ENCODE measurements around the gene CES4A. TPM values are rescaled to one million over a fixed set of nuclear protein-coding genes. Genes with fewer than 3 reads are reported as not detected.

Gene CES4A
- total and polyA plus RNA-seq, 7 donors, result 2.3 to 7.5 (median 4.1) TPM

DNA sequence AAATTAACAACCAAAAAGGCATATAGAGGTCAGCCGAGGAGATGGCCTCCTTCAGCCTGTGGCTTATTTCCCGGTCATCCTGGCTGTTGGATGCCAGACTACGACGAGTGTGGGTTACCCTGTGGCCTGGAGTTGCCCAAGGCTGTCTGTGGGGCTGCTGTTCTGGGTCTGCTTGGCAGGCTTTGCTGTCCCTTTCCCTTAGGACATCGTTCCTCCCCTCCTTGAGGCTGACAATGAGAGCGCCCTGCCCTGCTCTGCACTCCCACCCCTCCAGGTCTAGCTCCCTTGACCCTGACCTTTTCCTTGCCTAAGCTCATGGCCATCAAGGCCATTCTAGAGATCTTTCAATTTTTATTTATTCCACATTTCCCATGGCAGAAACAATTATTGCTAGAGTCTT, 38.7 kb downstream of the CES4A start:
- H3K27ac ChIP-seq, result no peak overlapping the region
- no peaks in the 10 kb centered on the region for H3K9me3 ChIP-seq
- no peaks in the 10 kb centered on the region for H3K27me3 ChIP-seq
- no peaks in the 10 kb centered on the region for H3K36me3 ChIP-seq
- H3K4me1 ChIP-seq, result peaks cover 0 to 26% (median 23%) of the 10 kb centered on the region in 4 donors
- TF ChIP-seq POLR2A (IDR thresholded peaks at IDR 0.05) (no peak), POLR2AphosphoS5 (IDR thresholded peaks at IDR 0.05) (no peak), EP300 (IDR thresholded peaks at IDR 0.05) (no peak)
- TF ChIP-seq, protein P1, sequence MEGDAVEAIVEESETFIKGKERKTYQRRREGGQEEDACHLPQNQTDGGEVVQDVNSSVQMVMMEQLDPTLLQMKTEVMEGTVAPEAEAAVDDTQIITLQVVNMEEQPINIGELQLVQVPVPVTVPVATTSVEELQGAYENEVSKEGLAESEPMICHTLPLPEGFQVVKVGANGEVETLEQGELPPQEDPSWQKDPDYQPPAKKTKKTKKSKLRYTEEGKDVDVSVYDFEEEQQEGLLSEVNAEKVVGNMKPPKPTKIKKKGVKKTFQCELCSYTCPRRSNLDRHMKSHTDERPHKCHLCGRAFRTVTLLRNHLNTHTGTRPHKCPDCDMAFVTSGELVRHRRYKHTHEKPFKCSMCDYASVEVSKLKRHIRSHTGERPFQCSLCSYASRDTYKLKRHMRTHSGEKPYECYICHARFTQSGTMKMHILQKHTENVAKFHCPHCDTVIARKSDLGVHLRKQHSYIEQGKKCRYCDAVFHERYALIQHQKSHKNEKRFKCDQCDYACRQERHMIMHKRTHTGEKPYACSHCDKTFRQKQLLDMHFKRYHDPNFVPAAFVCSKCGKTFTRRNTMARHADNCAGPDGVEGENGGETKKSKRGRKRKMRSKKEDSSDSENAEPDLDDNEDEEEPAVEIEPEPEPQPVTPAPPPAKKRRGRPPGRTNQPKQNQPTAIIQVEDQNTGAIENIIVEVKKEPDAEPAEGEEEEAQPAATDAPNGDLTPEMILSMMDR (IDR thresholded peaks at IDR 0.05), result no peak
- intact Hi-C loops (cut with DNase I), result no loop called here
- 93 to 95% methylated on average over 6 of the region's 6 CpGs for WGBS, 2 donors
- no peak overlapping the region for H3K4me3 ChIP-seq
- DNase-seq, result peak; percentile 41

DNA sequence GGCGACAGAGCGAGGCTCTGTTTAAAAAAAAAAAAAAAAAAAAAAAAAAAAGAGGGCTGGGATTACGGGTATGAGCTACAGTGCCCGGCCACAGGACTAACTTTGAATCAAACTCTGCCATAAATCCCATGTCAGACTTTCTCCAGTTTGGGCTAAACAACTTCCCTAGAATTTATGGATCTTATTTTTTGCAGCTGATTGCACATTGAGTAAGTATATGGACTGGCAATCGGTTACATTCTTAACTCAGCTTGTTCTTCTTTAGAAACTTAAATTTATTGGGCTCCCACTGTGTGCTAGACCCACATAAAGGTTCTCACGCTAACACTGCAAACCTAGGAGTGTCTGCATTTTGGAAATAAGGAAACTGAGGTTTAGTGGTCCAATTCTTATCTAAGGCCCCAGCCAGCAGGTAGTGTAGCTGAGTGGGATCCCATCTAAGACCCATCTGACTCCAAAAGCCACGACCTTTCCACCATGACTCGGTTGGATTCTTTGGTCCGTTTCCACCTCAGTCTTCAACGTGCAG, 39.8 kb downstream of the CES4A start:
- Histone ChIP-seq H3K4me1 (peaks cover 0 to 26% (median 23%) of the 10 kb centered on the region in 4 donors), H3K4me3 (peak overlapping the region; percentile 42 to 95 (median 78)), H3K27ac (peak overlapping the region; percentile 85 to 99 (median 98)), H3K36me3 (no peaks in the 10 kb centered on the region), H3K27me3 (no peaks in the 10 kb centered on the region), H3K9me3 (no peaks in the 10 kb centered on the region)
- TF ChIP-seq POLR2AphosphoS5 (IDR thresholded peaks at IDR 0.05) (no peak), EP300 (IDR thresholded peaks at IDR 0.05) (no peak), POLR2A (IDR thresholded peaks at IDR 0.05) (no peak)
- TF ChIP-seq, protein P1 (IDR thresholded peaks at IDR 0.05), result no peak
- 32 to 35% methylated on average over 10 of the region's 10 CpGs for WGBS, 2 donors
- intact Hi-C loops (cut with DNase I), result loop anchor here (2.0 kb wide), 1 partner anchor 83 kb away; no protein-coding TSS in a partner anchor
- peak; percentile 17 for DNase-seq

DNA sequence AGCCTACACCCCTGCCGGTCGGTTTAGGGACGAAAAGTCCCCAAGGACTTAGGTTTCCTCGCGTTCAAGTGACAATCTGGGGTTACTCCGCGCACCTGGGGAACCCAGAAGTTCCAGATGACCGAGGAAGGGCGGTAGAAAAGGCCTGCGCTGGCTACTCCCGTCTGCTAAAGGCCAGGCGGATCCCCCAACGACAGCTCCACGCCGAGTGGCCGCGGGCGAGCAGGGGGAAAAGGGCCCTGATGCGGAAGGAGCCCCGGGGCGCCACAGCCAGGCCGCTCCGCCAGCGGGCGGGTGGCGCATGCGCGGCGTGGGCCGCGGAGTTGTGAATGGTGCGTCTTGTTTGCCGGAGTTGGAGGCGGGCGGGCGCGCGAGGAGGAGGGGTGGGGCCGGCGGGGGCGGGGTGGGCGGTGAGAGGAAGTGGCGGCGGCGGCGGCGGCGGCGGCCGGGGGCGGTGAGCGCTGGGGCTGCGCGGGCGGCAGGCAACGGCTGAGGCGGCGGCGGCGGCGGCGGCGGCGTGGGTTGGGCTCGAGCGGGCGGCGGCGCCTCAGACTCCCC, 40.4 kb downstream of the CES4A start, which contains the start of gene CBFB:
Gene CBFB, plus strand, starts transcription at position 454 of the 558 bp plus-strand sequence. CDS start 259 bp downstream, outside the sequence.
- Histone ChIP-seq H3K4me1 (peaks cover 0 to 26% (median 23%) of the 10 kb centered on the region in 4 donors), H3K4me3 (peak within 1 kb of the TSS; percentile 67 to 95 (median 78)), H3K27ac (peak within 1 kb of the TSS; percentile 85 to 99 (median 98)), H3K27me3 (no peaks in the 10 kb centered on the region), H3K36me3 (no peaks in the 10 kb centered on the region), H3K9me3 (no peaks in the 10 kb centered on the region)
- peak; percentile 66 to 92 (median 84) for TF ChIP-seq POLR2AphosphoS5 (IDR thresholded peaks at IDR 0.05)
- TF ChIP-seq, protein P1 (IDR thresholded peaks at IDR 0.05), result no peak
- no peak for TF ChIP-seq EP300 (IDR thresholded peaks at IDR 0.05)
- TF ChIP-seq POLR2A (IDR thresholded peaks at IDR 0.05), result peak; percentile 70 to 82
- DNase-seq, result peak; percentile 96
- intact Hi-C loops (cut with DNase I), result loop anchor here (2.0 kb wide), 1 partner anchor 82 kb away; no protein-coding TSS in a partner anchor
- 1% methylated on average over 69 of the region's 69 CpGs for WGBS, 2 donors

DNA sequence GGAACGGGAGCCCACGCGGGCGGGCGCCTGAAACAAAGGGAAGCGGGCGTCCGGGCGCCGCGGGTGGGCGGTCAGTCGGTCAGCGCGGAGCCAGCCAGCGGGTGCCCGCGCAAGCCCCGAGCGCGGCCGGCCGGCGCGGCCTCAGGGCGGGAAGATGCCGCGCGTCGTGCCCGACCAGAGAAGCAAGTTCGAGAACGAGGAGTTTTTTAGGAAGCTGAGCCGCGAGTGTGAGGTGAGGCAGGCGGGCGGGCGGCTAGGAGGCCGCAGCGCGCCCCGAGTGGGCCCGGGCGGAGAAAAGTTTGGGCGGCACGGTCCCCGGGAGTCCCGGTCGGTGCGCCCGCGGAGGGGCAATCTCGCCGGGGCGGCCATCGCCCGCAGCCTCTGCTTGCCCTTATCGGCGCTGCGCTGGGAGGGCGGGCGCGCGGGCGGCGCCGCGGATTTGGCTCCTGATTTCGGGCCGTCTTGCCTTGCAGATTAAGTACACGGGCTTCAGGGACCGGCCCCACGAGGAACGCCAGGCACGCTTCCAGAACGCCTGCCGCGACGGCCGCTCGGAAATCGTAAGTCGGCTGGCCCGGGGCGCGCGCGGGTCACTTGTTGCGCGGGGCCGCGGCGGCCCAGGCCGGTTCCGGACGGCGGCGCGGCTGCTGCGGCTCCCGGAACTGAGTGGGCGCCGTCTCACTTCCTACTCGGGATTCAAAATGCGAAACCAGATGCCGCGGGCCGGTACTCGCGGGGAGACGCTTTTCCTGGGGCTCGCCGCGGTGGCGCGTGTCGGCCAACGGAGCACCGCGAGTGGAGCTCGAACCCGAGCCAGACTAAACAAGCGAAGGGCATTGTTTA, 41.1 kb downstream of the CES4A start:
- peak; percentile 85 for DNase-seq
- 0% methylated on average over 123 of the region's 123 CpGs for WGBS, 2 donors
- H3K36me3 ChIP-seq, result no peaks in the 10 kb centered on the region
- peak overlapping the region; percentile 67 to 95 (median 78) for H3K4me3 ChIP-seq
- H3K27me3 ChIP-seq, result no peaks in the 10 kb centered on the region
- intact Hi-C loops (cut with DNase I), result loop anchor here (2.0 kb wide), 1 partner anchor 81 kb away; no protein-coding TSS in a partner anchor
- TF ChIP-seq POLR2A (IDR thresholded peaks at IDR 0.05) (no peak), POLR2AphosphoS5 (IDR thresholded peaks at IDR 0.05) (peak in 3 of 4 donors; percentile 21 to 47 (median 29))
- peak overlapping the region; percentile 85 to 99 (median 98) for H3K27ac ChIP-seq
- H3K4me1 ChIP-seq, result peaks cover 0 to 31% (median 24%) of the 10 kb centered on the region in 4 donors
- H3K9me3 ChIP-seq, result no peaks in the 10 kb centered on the region
